Tibial nerve (tissue), 3 donors: ENCODE measurements around the gene SCRN3.

Source experiments
- EP300 ChIP-seq, 2 donors: sonication (generic); formaldehyde crosslinking; IDR thresholded peaks; one replicate each; pipeline ENCODE4 v1.6.1; 2017; ENCODE audit warnings: antibody characterized with exemption in 2 of 2, mild to moderate bottlenecking in 1 of 2
- POLR2A ChIP-seq, 2 donors: fragments of 450-650 bp; IDR thresholded peaks; one replicate each; pipeline ENCODE4 v1.6.1; 2017; ENCODE audit warnings: antibody characterized with exemption in 2 of 2, mild to moderate bottlenecking in 2 of 2, moderate library complexity in 2 of 2

- TF ChIP-seq EP300 (IDR thresholded peaks at IDR 0.05) (no peak), POLR2A (IDR thresholded peaks at IDR 0.05) (no peak)
Observed at GRCh38 chr2:174356347-174356746, 39.2 kb upstream of the SCRN3 start.
